Esophagus muscularis mucosa (tissue), 4 donors: ENCODE measurements around the gene CAPG.

Experiments
- EP300 ChIP-seq: sonication (generic); formaldehyde crosslinking; IDR thresholded peaks from one replicate; pipeline ENCODE4 v1.6.1; 2017; ENCODE audit warnings: antibody characterized with exemption
- POLR2A ChIP-seq: fragments of 450-650 bp; IDR thresholded peaks from one replicate; pipeline ENCODE4 v1.6.1; 2017; ENCODE audit warnings: antibody characterized with exemption, moderate library complexity, mild to moderate bottlenecking, low read depth
- TF ChIP-seq, protein P1 (sequence below), 3 experiments: fragments of 200-600 bp in 2 of 3; fragments of 450-650 bp in 1 of 3; sonication (generic) in 2 of 3; IDR thresholded peaks; one replicate each; pipeline ENCODE4 v1.5.1; 2017 to 2019; ENCODE audit warnings: antibody characterized with exemption in 3 of 3, mild to moderate bottlenecking in 2 of 3, moderate library complexity in 1 of 3

DNA sequence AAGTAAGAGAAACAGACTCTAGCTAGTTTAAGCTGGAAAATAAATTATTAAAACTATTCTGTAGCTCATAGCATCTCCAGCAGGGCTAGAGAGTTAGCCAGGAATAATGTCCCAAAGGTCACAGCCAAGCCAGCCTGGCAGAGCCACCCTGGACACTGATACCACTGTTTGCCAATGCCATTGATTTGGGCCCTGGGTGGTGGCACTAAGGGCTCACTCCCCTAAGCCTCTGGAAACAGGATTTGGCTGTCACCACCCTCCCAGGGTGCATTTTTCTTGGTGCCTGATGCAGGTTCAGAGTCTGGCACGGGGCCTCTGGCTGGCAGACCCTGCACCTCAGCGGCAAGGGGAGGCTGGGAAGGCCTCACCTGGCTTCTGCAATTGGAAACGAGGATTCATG, 15.4 kb upstream of the CAPG start:
- TF ChIP-seq, protein P1, sequence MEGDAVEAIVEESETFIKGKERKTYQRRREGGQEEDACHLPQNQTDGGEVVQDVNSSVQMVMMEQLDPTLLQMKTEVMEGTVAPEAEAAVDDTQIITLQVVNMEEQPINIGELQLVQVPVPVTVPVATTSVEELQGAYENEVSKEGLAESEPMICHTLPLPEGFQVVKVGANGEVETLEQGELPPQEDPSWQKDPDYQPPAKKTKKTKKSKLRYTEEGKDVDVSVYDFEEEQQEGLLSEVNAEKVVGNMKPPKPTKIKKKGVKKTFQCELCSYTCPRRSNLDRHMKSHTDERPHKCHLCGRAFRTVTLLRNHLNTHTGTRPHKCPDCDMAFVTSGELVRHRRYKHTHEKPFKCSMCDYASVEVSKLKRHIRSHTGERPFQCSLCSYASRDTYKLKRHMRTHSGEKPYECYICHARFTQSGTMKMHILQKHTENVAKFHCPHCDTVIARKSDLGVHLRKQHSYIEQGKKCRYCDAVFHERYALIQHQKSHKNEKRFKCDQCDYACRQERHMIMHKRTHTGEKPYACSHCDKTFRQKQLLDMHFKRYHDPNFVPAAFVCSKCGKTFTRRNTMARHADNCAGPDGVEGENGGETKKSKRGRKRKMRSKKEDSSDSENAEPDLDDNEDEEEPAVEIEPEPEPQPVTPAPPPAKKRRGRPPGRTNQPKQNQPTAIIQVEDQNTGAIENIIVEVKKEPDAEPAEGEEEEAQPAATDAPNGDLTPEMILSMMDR (IDR thresholded peaks at IDR 0.05) = no peak
- TF ChIP-seq EP300 (no peak), POLR2A (no peak)
